GM06990 (cell line): ENCODE results near the gene TMPRSS9.

Source experiments
- DNase-seq: peaks from one replicate; pipeline ENCODE4 v3.0.0-alpha.2; 2011; ENCODE audit not compliant: insufficient read length; ENCODE audit errors: extremely low read depth
- H3K27me3 ChIP-seq: replicated peaks from 2 replicates; pipeline ENCODE4 v1.6.0; 2011; ENCODE audit warnings: low read length; ENCODE audit not compliant: control insufficient read depth, insufficient read depth
- H3K36me3 ChIP-seq: 2 replicates; pipeline ENCODE4 v1.5.1; 2011; ENCODE audit warnings: low read length; ENCODE audit not compliant: control insufficient read depth, insufficient read depth
- H3K4me3 ChIP-seq: replicated peaks from 2 replicates; pipeline ENCODE4 v1.5.1; 2011; ENCODE audit warnings: low read depth, mild to moderate bottlenecking, control low read depth, low read length
- CTCF ChIP-seq: IDR thresholded peaks from 2 replicates; pipeline ENCODE4 v1.5.1; 2011; ENCODE audit warnings: low read length, control low read depth, mild to moderate bottlenecking, inconsistent platforms; ENCODE audit not compliant: insufficient read depth, poor library complexity, severe bottlenecking

Gene TMPRSS9

DNA sequence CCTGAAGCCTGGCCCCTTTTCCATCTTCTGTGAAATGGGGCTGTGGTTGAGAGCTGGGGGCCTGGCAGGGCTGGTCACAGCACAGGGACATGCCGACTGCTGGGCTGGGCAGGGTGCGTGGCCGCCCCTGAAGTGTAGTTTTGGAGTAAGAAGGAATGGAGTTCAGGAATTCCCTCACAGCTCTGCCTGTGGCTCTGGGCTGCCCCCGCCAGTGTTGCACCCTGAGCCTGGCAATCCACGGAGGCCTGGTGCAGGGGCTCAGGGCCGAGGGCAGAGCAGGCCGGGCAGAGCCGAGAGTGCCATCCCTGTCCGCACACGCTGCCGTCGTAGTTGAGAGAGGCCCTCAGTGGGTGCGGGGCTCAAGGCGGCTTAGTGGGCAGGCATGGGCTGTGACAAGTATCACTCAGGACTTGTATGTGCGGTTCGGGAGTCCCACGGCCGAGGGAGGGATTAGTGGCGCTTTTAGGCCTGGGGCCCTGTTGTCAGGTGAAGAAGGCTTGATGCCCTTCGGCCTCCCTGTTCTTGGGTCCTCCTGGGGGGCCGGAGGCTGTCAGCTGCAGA, 21.9 kb upstream of the TMPRSS9 start:
- Histone ChIP-seq H3K36me3 (peaks cover 3% of the 10 kb centered on the region), H3K27me3 (no peaks in the 10 kb centered on the region), H3K4me3 (no peak overlapping the region)
- no peak for DNase-seq
- no peak for TF ChIP-seq CTCF

- DNase-seq: no peak
- TF ChIP-seq CTCF: no peak
- Histone ChIP-seq H3K36me3 (peaks cover 3% of the 10 kb centered on the region), H3K27me3 (no peaks in the 10 kb centered on the region), H3K4me3 (no peak overlapping the region)
These were observed 21.1 kb upstream of the TMPRSS9 start for GRCh38 chr19:2338751-2339643.

DNA sequence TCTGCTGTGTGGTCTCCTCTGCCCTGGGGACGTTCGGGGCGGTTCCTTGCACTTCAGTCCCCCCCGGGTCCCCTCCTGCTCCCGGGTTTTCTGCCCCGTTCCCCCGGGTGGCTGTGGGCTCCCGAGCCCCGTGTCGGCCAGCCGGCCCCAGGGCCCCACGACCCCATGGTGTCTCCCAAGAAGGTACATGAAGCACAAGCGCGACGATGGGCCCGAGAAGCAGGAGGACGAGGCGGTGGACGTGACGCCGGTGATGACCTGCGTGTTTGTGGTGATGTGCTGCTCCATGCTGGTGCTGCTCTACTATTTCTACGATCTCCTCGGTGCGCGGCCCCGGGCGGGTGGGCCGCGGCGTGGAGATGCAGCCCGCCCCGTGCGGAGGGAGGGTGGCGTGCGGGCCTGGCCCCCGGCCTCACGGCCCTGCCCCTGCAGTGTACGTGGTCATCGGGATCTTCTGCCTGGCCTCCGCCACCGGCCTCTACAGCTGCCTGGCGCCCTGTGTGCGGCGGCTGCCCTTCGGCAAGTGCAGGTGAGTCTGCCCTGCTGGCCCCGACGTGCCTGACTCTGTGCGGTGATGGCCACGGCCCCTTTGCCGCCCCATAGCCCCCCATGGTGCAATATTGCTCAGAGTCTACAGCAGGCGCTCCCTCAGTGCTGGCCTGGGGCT, 20.3 kb upstream of the TMPRSS9 start:
- no peaks in the 10 kb centered on the region for H3K27me3 ChIP-seq
- H3K4me3 ChIP-seq: no peak overlapping the region
- DNase-seq: no peak
- peaks cover 3% of the 10 kb centered on the region for H3K36me3 ChIP-seq
- TF ChIP-seq CTCF: no peak

DNA sequence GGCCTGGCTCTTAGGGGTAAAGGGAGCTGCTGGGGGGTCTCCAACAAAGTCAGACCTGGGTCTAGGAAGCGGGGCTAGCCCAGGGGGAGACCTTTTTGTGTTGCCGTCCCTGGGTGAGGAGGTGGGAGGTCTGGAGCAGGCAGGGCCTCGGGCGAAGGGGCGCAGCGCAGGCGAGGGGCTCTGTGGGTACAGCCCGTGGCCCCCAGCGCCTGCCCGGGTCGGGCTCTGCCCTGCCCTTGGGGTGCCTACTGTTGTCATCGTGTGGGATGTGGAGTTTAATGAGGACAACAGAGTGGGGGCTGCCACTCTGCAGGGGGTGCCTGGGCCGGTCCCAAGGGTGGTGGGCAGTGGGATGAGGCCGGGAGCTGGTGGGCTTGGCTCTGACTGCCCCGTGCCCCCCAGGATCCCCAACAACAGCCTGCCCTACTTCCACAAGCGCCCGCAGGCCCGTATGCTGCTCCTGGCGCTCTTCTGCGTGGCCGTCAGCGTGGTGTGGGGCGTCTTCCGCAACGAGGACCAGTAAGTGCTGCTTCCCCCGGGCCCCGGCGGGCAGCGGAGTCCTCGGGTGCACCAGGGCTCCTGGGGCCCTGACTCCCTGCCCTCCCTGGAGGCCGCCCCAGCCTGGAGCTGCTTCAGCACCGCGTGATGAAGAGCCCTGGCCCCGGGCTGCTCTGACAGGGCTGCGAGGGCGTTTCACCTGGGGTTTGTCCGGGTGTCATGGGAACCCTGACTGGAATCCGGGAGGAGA, 19.4 kb upstream of the TMPRSS9 start:
- no peak for DNase-seq
- Histone ChIP-seq H3K27me3 (no peaks in the 10 kb centered on the region), H3K36me3 (peaks cover 3% of the 10 kb centered on the region), H3K4me3 (no peak overlapping the region)
- no peak for TF ChIP-seq CTCF

- TF ChIP-seq CTCF: no peak
- peaks cover 4% of the 10 kb centered on the region for H3K36me3 ChIP-seq
- H3K27me3 ChIP-seq: no peaks in the 10 kb centered on the region
- no peak for DNase-seq
- H3K4me3 ChIP-seq: no peak overlapping the region
These were observed 18.8 kb upstream of the TMPRSS9 start for GRCh38 chr19:2341244-2341751.
